Esophagus muscularis mucosa (tissue), 4 donors: ENCODE measurements around the gene GOPC.

Source experiments
- CTCF ChIP-seq, 3 experiments: fragments of 200-600 bp in 2 of 3; fragments of 450-650 bp in 1 of 3; sonication (generic) in 2 of 3; IDR thresholded peaks; one replicate each; pipeline ENCODE4 v1.5.1; 2017 to 2019; ENCODE audit warnings: antibody characterized with exemption in 3 of 3, mild to moderate bottlenecking in 2 of 3, moderate library complexity in 1 of 3
- EP300 ChIP-seq: sonication (generic); formaldehyde crosslinking; IDR thresholded peaks from one replicate; pipeline ENCODE4 v1.6.1; 2017; ENCODE audit warnings: antibody characterized with exemption
- POLR2A ChIP-seq: fragments of 450-650 bp; IDR thresholded peaks from one replicate; pipeline ENCODE4 v1.6.1; 2017; ENCODE audit warnings: antibody characterized with exemption, moderate library complexity, mild to moderate bottlenecking, low read depth
- POLR2AphosphoS5 ChIP-seq, 2 donors: sonication (generic); formaldehyde crosslinking; IDR thresholded peaks; one replicate each; pipeline ENCODE4 v1.6.1; 2017; ENCODE audit warnings: antibody characterized with exemption in 2 of 2

- no peak for TF ChIP-seq POLR2AphosphoS5 (IDR thresholded peaks at IDR 0.05)
- no peak for TF ChIP-seq CTCF (IDR thresholded peaks at IDR 0.05)
- no peak for TF ChIP-seq POLR2A
- TF ChIP-seq EP300: no peak
Measured at GRCh38 chr6:117513778-117514365, 88.4 kb downstream of the GOPC start.
